CD4-positive, alpha-beta T cell (primary cell): ENCODE results near the gene BHLHE23. TPM values are rescaled to one million over a fixed set of nuclear protein-coding genes. Genes with fewer than 3 reads are reported as not detected.

Source experiments
- ATAC-seq: fragments of 200-7000 bp; cut with Tn5 transposase; one replicate; pipeline ENCODE4 v1.10.0; 2022; ENCODE audit warnings: mild to moderate bottlenecking; ENCODE audit not compliant: poor library complexity
- CTCF ChIA-PET: fragments of 350-600 bp; sonication (Branson Sonifier 250); formaldehyde crosslinking; loops from one replicate; lab custom pipeline; 2021; ENCODE audit warnings: antibody characterized with exemption, inconsistent platforms; lab: Charles Lee
- POLR2A ChIA-PET: fragments of 350-600 bp; sonication (Branson Sonifier 250); formaldehyde crosslinking; loops from one replicate; lab custom pipeline; 2021; ENCODE audit warnings: antibody characterized with exemption, inconsistent platforms; lab: Charles Lee
- DNase-seq, 14 experiments: peaks; one replicate each; pipeline ENCODE4 v3.0.0-alpha.2; 2013 to 2020; ENCODE audit warnings: mixed read lengths in 2 of 14
- H3K27ac ChIP-seq, 2 donors: one replicate each; pipeline versions ENCODE4 v1.5.1 to v1.7.0; 2013; ENCODE audit warnings: low read length in 2 of 2, low read depth in 1 of 2, mild to moderate bottlenecking in 1 of 2
- H3K27me3 ChIP-seq, 2 experiments: 1 replicate in 1 of 2; 2 replicates in 1 of 2; pipeline versions ENCODE4 v1.6.1 to v1.7.0; 2013; ENCODE audit warnings: low read length in 2 of 2, control low read depth in 1 of 2, mild to moderate bottlenecking in 1 of 2, moderate library complexity in 1 of 2; ENCODE audit not compliant: insufficient read depth in 2 of 2, control insufficient read depth in 1 of 2
- H3K36me3 ChIP-seq: one replicate; pipeline ENCODE4 v1.6.1; 2013; ENCODE audit warnings: low read length, control low read depth; ENCODE audit not compliant: insufficient read depth
- H3K4me1 ChIP-seq: one replicate; pipeline ENCODE4 v1.6.1; 2013; ENCODE audit warnings: low read length, control low read depth; ENCODE audit not compliant: insufficient read depth
- H3K4me3 ChIP-seq: one replicate; pipeline ENCODE4 v1.5.1; 2013; ENCODE audit warnings: mild to moderate bottlenecking, low read length, moderate library complexity
- H3K9me3 ChIP-seq, 2 experiments: 1 replicate in 1 of 2; 2 replicates in 1 of 2; pipeline versions ENCODE4 v1.6.1 to v1.7.0; 2013; ENCODE audit warnings: low read length in 2 of 2, mild to moderate bottlenecking in 2 of 2, control low read depth in 1 of 2, moderate library complexity in 1 of 2; ENCODE audit not compliant: control insufficient read depth in 1 of 2, insufficient read depth in 1 of 2
- H3K27ac Mint-ChIP-seq: one replicate; pipeline ENCODE4 v1.8.0; 2020; ENCODE audit warnings: mixed read lengths
- H3K27me3 Mint-ChIP-seq: one replicate; pipeline ENCODE4 v1.8.0; 2021; ENCODE audit warnings: mixed read lengths
- H3K36me3 Mint-ChIP-seq: one replicate; pipeline ENCODE4 v1.8.0; 2021; ENCODE audit warnings: low read depth, mixed read lengths
- H3K4me1 Mint-ChIP-seq: one replicate; pipeline ENCODE4 v1.8.0; 2021; ENCODE audit warnings: low read depth, mixed read lengths
- H3K4me3 Mint-ChIP-seq: one replicate; pipeline ENCODE4 v1.8.0; 2020; ENCODE audit warnings: mild to moderate bottlenecking, mixed read lengths
- H3K9me3 Mint-ChIP-seq: one replicate; pipeline ENCODE4 v1.8.0; 2020; ENCODE audit warnings: mixed read lengths
- CTCF ChIP-seq: fragments of 200-600 bp; IDR thresholded peaks from one replicate; pipeline ENCODE4 v1.8.0; 2022; ENCODE audit warnings: antibody characterized with exemption, mild to moderate bottlenecking
- intact Hi-C, 2 experiments: fragments of 100-400 bp; cut with DNase I in 1 of 2; cut with micrococcal nuclease in 1 of 2; formaldehyde crosslinking; loops; one replicate each; pipeline versions ENCODE4 v1.15.1 to v1.9.0; 2023 to 2025; cut with DNase I, micrococcal nuclease
- total RNA-seq, 174 experiments: library from RNA in 2 of 174; stranded (reverse) in 2 of 174; gene quantifications; one replicate each; pipeline ENCODE4 v1.2.3 and lab custom pipeline; 2021 to 2026

The BHLHE23 gene
- total RNA-seq, 2 experiments from 2014 or later, result not detected

- no peak for ATAC-seq
- Histone ChIP-seq H3K4me1 (peaks cover 8% of the 10 kb centered on the region), H3K4me3 (no peak overlapping the region), H3K27ac (no peak overlapping the region), H3K36me3 (no peaks in the 10 kb centered on the region), H3K9me3 (peaks cover 0 to 10% of the 10 kb centered on the region in 2 experiments), H3K27me3 (peaks cover 6 to 10% of the 10 kb centered on the region in 2 experiments)
- H3K27ac Mint-ChIP-seq, result no peak overlapping the region
- no peak for TF ChIP-seq CTCF
- CTCF ChIA-PET, result no interaction called here
- no peaks in the 10 kb centered on the region for H3K4me1 Mint-ChIP-seq
- H3K4me3 Mint-ChIP-seq, result no peak overlapping the region
- DNase-seq, result peak in 1 of 14 experiments; percentile 12
- H3K36me3 Mint-ChIP-seq, result no peaks in the 10 kb centered on the region
- intact Hi-C loops, result no loop called here
- no peaks in the 10 kb centered on the region for H3K9me3 Mint-ChIP-seq
- peaks cover 11% of the 10 kb centered on the region for H3K27me3 Mint-ChIP-seq
- POLR2A ChIA-PET, result no interaction called here
These were observed 47.3 kb upstream of the BHLHE23 start for GRCh38 chr20:63054103-63054474.

- Histone ChIP-seq H3K27ac (no peak overlapping the region), H3K4me3 (no peak overlapping the region), H3K9me3 (peaks cover 0 to 16% of the 10 kb centered on the region in 2 experiments), H3K27me3 (peaks cover 1 to 8% of the 10 kb centered on the region in 2 experiments), H3K4me1 (peaks cover 8% of the 10 kb centered on the region), H3K36me3 (no peaks in the 10 kb centered on the region)
- Mint-ChIP-seq H3K27ac (no peak overlapping the region), H3K36me3 (no peaks in the 10 kb centered on the region), H3K4me3 (no peak overlapping the region), H3K4me1 (no peaks in the 10 kb centered on the region), H3K9me3 (no peaks in the 10 kb centered on the region), H3K27me3 (peaks cover 11% of the 10 kb centered on the region)
- intact Hi-C loops, result no loop called here
- POLR2A ChIA-PET, result no interaction called here
- CTCF ChIA-PET, result no interaction called here
- ATAC-seq, result no peak
- TF ChIP-seq CTCF, result no peak
- DNase-seq, result peak in 1 of 14 experiments; percentile 22
These were observed 46.8 kb upstream of the BHLHE23 start for GRCh38 chr20:63053432-63054102.

- CTCF ChIA-PET, result no interaction called here
- Histone ChIP-seq H3K27ac (no peak overlapping the region), H3K4me3 (no peak overlapping the region), H3K4me1 (peaks cover 8% of the 10 kb centered on the region), H3K9me3 (peaks cover 0 to 23% of the 10 kb centered on the region in 2 experiments), H3K36me3 (no peaks in the 10 kb centered on the region), H3K27me3 (peaks cover 0 to 8% of the 10 kb centered on the region in 2 experiments)
- no peaks in the 10 kb centered on the region for H3K36me3 Mint-ChIP-seq
- no peaks in the 10 kb centered on the region for H3K9me3 Mint-ChIP-seq
- POLR2A ChIA-PET, result no interaction called here
- H3K27ac Mint-ChIP-seq, result no peak overlapping the region
- no peak for TF ChIP-seq CTCF
- peaks cover 11% of the 10 kb centered on the region for H3K27me3 Mint-ChIP-seq
- no peak for ATAC-seq
- intact Hi-C loops, result no loop called here
- H3K4me3 Mint-ChIP-seq, result no peak overlapping the region
- DNase-seq, result peak in 1 of 14 experiments; percentile 8
- no peaks in the 10 kb centered on the region for H3K4me1 Mint-ChIP-seq
These were observed 46.0 kb upstream of the BHLHE23 start for GRCh38 chr20:63052571-63053431.
